GM13977 (cell line): ENCODE results near the gene OR8G1.
"Not testable (repeated sequence)": the region's sequence is repeated elsewhere in the genome, so short reads cannot be mapped to it uniquely, and the experiment has no call there.

Experiments
- DNase-seq: peaks from one replicate; pipeline ENCODE4 v3.0.0; 2012; ENCODE audit warnings: low spot score
- CTCF ChIP-seq: IDR thresholded peaks from 2 replicates; pipeline ENCODE4 v1.5.1; 2012; ENCODE audit warnings: mild to moderate bottlenecking, control low read depth; ENCODE audit not compliant: insufficient read depth; ENCODE audit errors: extremely low read depth, missing control alignments
- in situ Hi-C: fragments of 300-500 bp; cut with MboI; formaldehyde crosslinking; loops from one replicate; pipeline ENCODE4 v1.12.0; 2022; ENCODE audit warnings: low sequenced_read_pairs, low pct_unique_long_range_greater_than_20kb, mixed read lengths, inconsistent platforms; ENCODE audit not compliant: unreplicated experiment

Gene OR8G1

GRCh38 chr11:124225471-124225870 is 15.4 kb upstream of the OR8G1 start:
- in situ Hi-C loops = no loop called here
- DNase-seq = no peak
- TF ChIP-seq CTCF = no peak

- no peak for DNase-seq
- no peak for TF ChIP-seq CTCF
- in situ Hi-C loops = no loop called here
Observed at GRCh38 chr11:124233376-124233775, 7.5 kb upstream of the OR8G1 start.

GRCh38 chr11:124238512-124238911 is 2.4 kb upstream of the OR8G1 start:
- no peak for TF ChIP-seq CTCF
- DNase-seq = no peak
- in situ Hi-C loops = no loop called here

- in situ Hi-C loops, DNase-seq: not testable (repeated sequence)
Observed at GRCh38 chr11:124249869-124250268, 9.0 kb downstream of the OR8G1 start.

GRCh38 chr11:124256076-124256475 is 15.2 kb downstream of the OR8G1 start, which contains the start of gene OR8G5:
Gene OR8G5, plus strand, starts transcription at chr11:124256376. Its CDS starts 8,556 bp downstream, at chr11:124264932.
- in situ Hi-C loops = no loop called here
- TF ChIP-seq CTCF = no peak
- no peak for DNase-seq

- DNase-seq, in situ Hi-C loops: not testable (repeated sequence)
Observed at GRCh38 chr11:124265041-124265440, 24.1 kb downstream of the OR8G1 start.

GRCh38 chr11:124270886-124271285 is 30.0 kb downstream of the OR8G1 start:
- in situ Hi-C loops, DNase-seq: not testable (repeated sequence)

GRCh38 chr11:124274000-124274399 is 33.1 kb downstream of the OR8G1 start:
- in situ Hi-C loops = no loop called here
- TF ChIP-seq CTCF = no peak
- DNase-seq = no peak
